Suprapubic skin (tissue), 4 donors: Measurements from ENCODE around the gene DDR2. TPM values are rescaled to one million over a fixed set of nuclear protein-coding genes. Genes with fewer than 3 reads are reported as not detected.

Experiments used
- DNase-seq, 2 donors: peaks; one replicate each; pipeline ENCODE4 v3.0.0-alpha.2; 2019; ENCODE audit warnings: low spot score in 2 of 2
- H3K27ac ChIP-seq: fragments of 200-600 bp; sonication (generic); one replicate; pipeline ENCODE4 v1.5.1; 2019
- H3K27me3 ChIP-seq: fragments of 200-600 bp; sonication (generic); one replicate; pipeline ENCODE4 v1.5.1; 2019
- H3K36me3 ChIP-seq: fragments of 200-600 bp; sonication (generic); one replicate; pipeline ENCODE4 v1.5.1; 2019
- H3K4me1 ChIP-seq: fragments of 200-600 bp; sonication (generic); one replicate; pipeline ENCODE4 v1.5.1; 2019
- H3K4me3 ChIP-seq: fragments of 200-600 bp; sonication (generic); one replicate; pipeline ENCODE4 v1.5.1; 2019; ENCODE audit warnings: mild to moderate bottlenecking
- H3K9me3 ChIP-seq: fragments of 200-600 bp; sonication (generic); one replicate; pipeline ENCODE4 v1.5.1; 2019
- EP300 ChIP-seq: sonication (generic); formaldehyde crosslinking; IDR thresholded peaks from one replicate; pipeline ENCODE4 v1.6.1; 2017; ENCODE audit warnings: antibody characterized with exemption
- POLR2A ChIP-seq, 2 donors: fragments of 450-650 bp; IDR thresholded peaks; one replicate each; pipeline ENCODE4 v1.6.1; 2017; ENCODE audit warnings: antibody characterized with exemption in 2 of 2, mild to moderate bottlenecking in 2 of 2, moderate library complexity in 2 of 2
- POLR2AphosphoS5 ChIP-seq, 3 donors: sonication (generic); formaldehyde crosslinking; IDR thresholded peaks; one replicate each; pipeline ENCODE4 v1.6.1; 2017; ENCODE audit warnings: antibody characterized with exemption in 3 of 3
- WGBS: methylation state at CpG from one replicate; pipeline ENCODE4 v1.1.5; 2018; 5-methylcytosine and 5-hydroxymethylcytosine counted together
- total RNA-seq, 4 donors: library from RNA; depleted of rRNA; stranded (reverse); fragments of >200 nt; gene quantifications; one replicate each; pipeline ENCODE4 v1.1.0, GENCODE V29; 2016
- TF ChIP-seq, protein P1 (sequence below), 2 donors: fragments of 200-600 bp in 1 of 2; fragments of 450-650 bp in 1 of 2; sonication (generic) in 1 of 2; IDR thresholded peaks; one replicate each; pipeline ENCODE4 v1.5.1; 2016 to 2019; ENCODE audit warnings: antibody characterized with exemption in 2 of 2, mild to moderate bottlenecking in 1 of 2, moderate library complexity in 1 of 2

DDR2 gene
- total RNA-seq, 4 donors from 2014 or later, result 7.7 to 50.2 (median 13.8) TPM

DNA sequence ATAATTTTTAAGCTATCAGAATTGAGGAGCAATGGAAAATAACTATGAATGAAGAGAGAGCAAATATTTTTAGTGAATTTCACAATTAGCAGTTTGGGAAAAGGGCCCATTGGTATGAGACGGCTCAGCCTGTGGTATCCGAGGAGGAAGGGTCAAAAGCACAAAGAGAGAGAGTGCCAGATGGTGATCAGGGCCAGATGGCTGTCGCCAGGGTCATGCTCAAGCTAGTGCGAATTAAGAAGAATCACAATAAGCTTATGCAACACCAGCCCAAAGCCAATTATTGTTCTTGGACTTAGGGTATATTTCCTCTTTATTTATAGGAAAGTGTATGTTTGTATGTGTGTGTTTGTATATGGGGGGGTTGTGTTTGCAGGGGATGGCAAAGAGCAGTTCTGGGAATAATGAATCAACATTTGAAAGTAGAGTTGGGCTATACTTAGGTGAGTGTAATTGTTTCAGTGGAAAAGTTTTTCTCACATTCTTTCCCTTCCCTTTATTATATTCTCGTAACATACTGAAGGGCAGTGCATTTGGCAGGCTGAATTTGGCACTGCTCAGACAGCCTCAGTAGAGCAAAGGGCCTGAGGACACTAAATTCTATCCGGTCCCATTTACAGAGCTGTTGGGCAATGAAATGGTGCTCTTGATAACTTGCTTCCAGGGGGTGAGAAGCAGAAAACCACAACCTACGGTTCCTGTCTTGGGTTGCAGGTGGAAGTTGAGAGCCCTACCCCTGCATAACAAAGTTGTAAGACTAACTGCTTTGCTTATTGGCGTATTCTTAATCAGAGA is 19.5 kb upstream of the DDR2 start:
- no peak for TF ChIP-seq EP300
- no peak for TF ChIP-seq POLR2A (IDR thresholded peaks at IDR 0.05)
- TF ChIP-seq POLR2AphosphoS5 (IDR thresholded peaks at IDR 0.05), result peak in 1 of 3 donors; percentile 9
- TF ChIP-seq, protein P1, sequence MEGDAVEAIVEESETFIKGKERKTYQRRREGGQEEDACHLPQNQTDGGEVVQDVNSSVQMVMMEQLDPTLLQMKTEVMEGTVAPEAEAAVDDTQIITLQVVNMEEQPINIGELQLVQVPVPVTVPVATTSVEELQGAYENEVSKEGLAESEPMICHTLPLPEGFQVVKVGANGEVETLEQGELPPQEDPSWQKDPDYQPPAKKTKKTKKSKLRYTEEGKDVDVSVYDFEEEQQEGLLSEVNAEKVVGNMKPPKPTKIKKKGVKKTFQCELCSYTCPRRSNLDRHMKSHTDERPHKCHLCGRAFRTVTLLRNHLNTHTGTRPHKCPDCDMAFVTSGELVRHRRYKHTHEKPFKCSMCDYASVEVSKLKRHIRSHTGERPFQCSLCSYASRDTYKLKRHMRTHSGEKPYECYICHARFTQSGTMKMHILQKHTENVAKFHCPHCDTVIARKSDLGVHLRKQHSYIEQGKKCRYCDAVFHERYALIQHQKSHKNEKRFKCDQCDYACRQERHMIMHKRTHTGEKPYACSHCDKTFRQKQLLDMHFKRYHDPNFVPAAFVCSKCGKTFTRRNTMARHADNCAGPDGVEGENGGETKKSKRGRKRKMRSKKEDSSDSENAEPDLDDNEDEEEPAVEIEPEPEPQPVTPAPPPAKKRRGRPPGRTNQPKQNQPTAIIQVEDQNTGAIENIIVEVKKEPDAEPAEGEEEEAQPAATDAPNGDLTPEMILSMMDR (IDR thresholded peaks at IDR 0.05), result no peak
- 43% methylated on average over 8 of the region's 8 CpGs for WGBS
- no peaks in the 10 kb centered on the region for H3K36me3 ChIP-seq
- H3K4me1 ChIP-seq, result peaks cover 18% of the 10 kb centered on the region
- H3K27me3 ChIP-seq, result no peaks in the 10 kb centered on the region
- H3K4me3 ChIP-seq, result no peak overlapping the region
- H3K27ac ChIP-seq, result peak overlapping the region; percentile 21
- peak in 1 of 2 donors; percentile 75 for DNase-seq
- H3K9me3 ChIP-seq, result peaks cover 6% of the 10 kb centered on the region

DNA sequence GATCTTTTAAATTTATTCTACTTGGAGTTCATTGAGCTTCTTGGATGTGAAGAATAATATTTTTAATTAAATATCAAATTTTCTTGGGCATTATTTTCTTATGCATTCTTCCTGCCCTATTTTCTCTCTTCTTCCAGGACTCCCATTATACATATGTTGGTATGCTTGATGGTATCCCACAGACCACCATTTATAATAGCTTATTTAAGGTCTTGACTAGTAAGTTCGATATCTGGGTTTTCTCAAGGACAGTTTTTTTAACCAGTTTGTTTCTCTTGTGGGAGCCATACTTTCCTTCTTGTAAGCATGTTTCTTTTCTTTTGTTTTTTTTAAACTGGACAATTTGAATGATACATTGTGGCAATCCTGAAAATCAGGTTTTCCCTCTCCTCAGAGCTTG is 15.4 kb upstream of the DDR2 start:
- H3K36me3 ChIP-seq, result no peaks in the 10 kb centered on the region
- no peak for DNase-seq
- H3K27me3 ChIP-seq, result no peaks in the 10 kb centered on the region
- peaks cover 6% of the 10 kb centered on the region for H3K9me3 ChIP-seq
- peaks cover 18% of the 10 kb centered on the region for H3K4me1 ChIP-seq
- no peak overlapping the region for H3K4me3 ChIP-seq
- no peak for TF ChIP-seq POLR2AphosphoS5 (IDR thresholded peaks at IDR 0.05)
- TF ChIP-seq, protein P1 (IDR thresholded peaks at IDR 0.05), result no peak
- no peak for TF ChIP-seq EP300
- no peak for TF ChIP-seq POLR2A (IDR thresholded peaks at IDR 0.05)
- WGBS, result 100% methylated on average over 1 of the region's 1 CpG
- no peak overlapping the region for H3K27ac ChIP-seq

DNA sequence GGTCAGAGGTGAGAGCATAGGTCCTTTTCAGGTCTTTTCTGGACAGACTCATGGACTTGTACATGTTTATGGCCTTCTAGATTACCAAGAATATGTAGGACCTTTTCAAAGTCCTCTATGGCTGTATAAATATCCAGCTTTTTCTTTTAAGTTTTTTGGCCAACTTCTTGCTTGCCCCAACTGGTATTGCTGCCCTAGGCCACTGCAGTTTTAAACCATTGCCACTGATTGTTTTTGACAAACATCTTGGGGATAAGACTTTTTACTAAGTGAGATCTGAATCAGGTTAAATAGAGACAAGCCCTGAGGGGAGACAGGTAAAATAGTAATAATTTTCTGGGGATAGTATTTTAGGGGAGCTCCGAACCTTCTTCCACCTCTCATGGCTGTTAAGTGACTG is 14.8 kb upstream of the DDR2 start:
- Histone ChIP-seq H3K36me3 (no peaks in the 10 kb centered on the region), H3K27ac (no peak overlapping the region), H3K27me3 (no peaks in the 10 kb centered on the region), H3K4me3 (no peak overlapping the region), H3K9me3 (peaks cover 6% of the 10 kb centered on the region), H3K4me1 (peaks cover 15% of the 10 kb centered on the region)
- 96% methylated on average over 1 of the region's 1 CpG for WGBS
- no peak for TF ChIP-seq POLR2A (IDR thresholded peaks at IDR 0.05)
- TF ChIP-seq, protein P1 (IDR thresholded peaks at IDR 0.05), result no peak
- TF ChIP-seq EP300, result no peak
- no peak for TF ChIP-seq POLR2AphosphoS5 (IDR thresholded peaks at IDR 0.05)
- no peak for DNase-seq

DNA sequence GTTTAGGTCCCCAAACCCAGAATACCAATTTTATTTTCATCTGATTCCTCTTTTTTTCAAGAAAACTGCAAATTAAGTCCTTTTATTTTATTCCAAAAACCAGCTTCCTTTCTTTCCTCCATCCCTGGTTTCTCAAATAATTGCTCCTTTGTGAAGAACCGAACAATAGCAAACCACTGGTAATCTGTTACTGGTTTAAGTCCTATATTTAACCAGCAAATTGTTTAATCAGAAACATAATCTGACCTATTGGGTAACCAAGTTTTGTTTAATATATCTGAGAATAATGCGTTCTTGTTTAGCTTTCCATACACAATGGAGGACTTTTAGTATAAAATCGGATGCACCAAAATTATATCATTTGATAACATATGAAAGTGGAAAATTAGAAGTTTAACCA is 13.2 kb upstream of the DDR2 start:
- Histone ChIP-seq H3K27ac (no peak overlapping the region), H3K9me3 (peaks cover 6% of the 10 kb centered on the region), H3K27me3 (no peaks in the 10 kb centered on the region), H3K36me3 (no peaks in the 10 kb centered on the region), H3K4me1 (no peaks in the 10 kb centered on the region), H3K4me3 (no peak overlapping the region)
- DNase-seq, result no peak
- TF ChIP-seq, protein P1 (IDR thresholded peaks at IDR 0.05), result no peak
- TF ChIP-seq EP300, result no peak
- TF ChIP-seq POLR2A (IDR thresholded peaks at IDR 0.05), result no peak
- no peak for TF ChIP-seq POLR2AphosphoS5 (IDR thresholded peaks at IDR 0.05)
- WGBS, result 81% methylated on average over 3 of the region's 3 CpGs

- no peak overlapping the region for H3K4me3 ChIP-seq
- TF ChIP-seq EP300, result no peak
- TF ChIP-seq POLR2AphosphoS5 (IDR thresholded peaks at IDR 0.05), result no peak
- TF ChIP-seq, protein P1 (IDR thresholded peaks at IDR 0.05), result no peak
- TF ChIP-seq POLR2A (IDR thresholded peaks at IDR 0.05), result no peak
- DNase-seq, result no peak
- H3K36me3 ChIP-seq, result no peaks in the 10 kb centered on the region
- peaks cover 6% of the 10 kb centered on the region for H3K9me3 ChIP-seq
- H3K4me1 ChIP-seq, result peaks cover 7% of the 10 kb centered on the region
- H3K27ac ChIP-seq, result no peak overlapping the region
- H3K27me3 ChIP-seq, result no peaks in the 10 kb centered on the region
Observed at GRCh38 chr1:162621256-162621655, 11.0 kb upstream of the DDR2 start.
